NCI-H128 (cell line): ENCODE data around the gene PLXNB1.

Experiments
- DNase-seq: peaks from one replicate; lab custom pipeline; 2025; ENCODE audit not compliant: unreplicated experiment; lab: John Stamatoyannopoulos, UW

PLXNB1 gene

GRCh38 chr3:48372377-48372770, 57.5 kb downstream of the PLXNB1 start:
- no peak for DNase-seq

GRCh38 chr3:48371651-48372376, 58.1 kb downstream of the PLXNB1 start, which contains the start of gene FBXW12:
TSS of gene FBXW12 (plus strand) at chr3:48372219. CDS start at chr3:48372768, 549 bp downstream.
- no peak for DNase-seq

GRCh38 chr3:48370333-48370713, 59.6 kb downstream of the PLXNB1 start:
- no peak for DNase-seq

- no peak for DNase-seq
These were observed 60.1 kb downstream of the PLXNB1 start for GRCh38 chr3:48369693-48370332.

GRCh38 chr3:48367201-48367600, 62.7 kb downstream of the PLXNB1 start:
- peak; percentile 20 for DNase-seq

- DNase-seq: no peak
These were observed 65.0 kb downstream of the PLXNB1 start for GRCh38 chr3:48364840-48365239.

GRCh38 chr3:48361928-48362327, 68.0 kb downstream of the PLXNB1 start:
- no peak for DNase-seq

- DNase-seq: no peak
These were observed 73.5 kb downstream of the PLXNB1 start for GRCh38 chr3:48356419-48356818.

GRCh38 chr3:48353987-48354386, 75.9 kb downstream of the PLXNB1 start:
- DNase-seq: no peak
